GM23338 (cell line): ENCODE results near the gene ST3GAL6. TPM values are rescaled to one million over a fixed set of nuclear protein-coding genes. Genes with fewer than 3 reads are reported as not detected.

ENCODE experiments used
- ATAC-seq: fragments of 200-7000 bp; cut with Tn5 transposase; 3 replicates; pipeline ENCODE4 v1.9.1; 2020
- DNase-seq: peaks from one replicate; pipeline ENCODE4 v3.0.0-alpha.2; 2015; ENCODE audit warnings: low spot score
- H2AFZ ChIP-seq: fragments of 200-600 bp; sonication (generic); 2 replicates; pipeline ENCODE4 v1.8.0; 2016; ENCODE audit warnings: antibody characterized with exemption, mild to moderate bottlenecking, moderate library complexity
- H3F3A ChIP-seq: fragments of 200-600 bp; sonication (generic); replicated peaks from 2 replicates; pipeline ENCODE4 v1.8.0; 2017; ENCODE audit warnings: antibody characterized with exemption, mixed run types, low read depth
- H3K27ac ChIP-seq: fragments of 200-600 bp; sonication (generic); 2 replicates; pipeline ENCODE4 v1.6.1; 2016; ENCODE audit warnings: low read depth
- H3K27me3 ChIP-seq: fragments of 200-600 bp; sonication (generic); 2 replicates; pipeline ENCODE4 v1.8.0; 2016; ENCODE audit warnings: mild to moderate bottlenecking, mixed run types, moderate library complexity; ENCODE audit not compliant: insufficient read depth
- H3K36me3 ChIP-seq: fragments of 200-600 bp; sonication (generic); 2 replicates; pipeline ENCODE4 v1.8.0; 2016; ENCODE audit warnings: mild to moderate bottlenecking; ENCODE audit not compliant: insufficient read depth
- H3K4me1 ChIP-seq: fragments of 200-600 bp; sonication (generic); 2 replicates; pipeline ENCODE4 v1.8.0; 2016; ENCODE audit warnings: mild to moderate bottlenecking, moderate library complexity; ENCODE audit not compliant: insufficient read depth
- H3K4me2 ChIP-seq: fragments of 200-600 bp; sonication (generic); 2 replicates; pipeline ENCODE4 v1.7.1; 2017; ENCODE audit warnings: mixed run types
- H3K4me3 ChIP-seq: fragments of 200-600 bp; sonication (generic); 2 replicates; pipeline ENCODE4 v1.6.1; 2016; ENCODE audit warnings: mixed run types
- H3K79me2 ChIP-seq: fragments of 200-600 bp; sonication (generic); replicated peaks from 2 replicates; pipeline ENCODE4 v1.8.0; 2017; ENCODE audit warnings: mild to moderate bottlenecking; ENCODE audit not compliant: insufficient read depth
- H3K9me2 ChIP-seq: fragments of 200-600 bp; sonication (generic); 2 replicates; pipeline ENCODE4 v1.8.0; 2017; ENCODE audit not compliant: insufficient read depth
- H4K20me1 ChIP-seq: fragments of 200-600 bp; sonication (generic); replicated peaks from 2 replicates; pipeline ENCODE4 v1.8.0; 2017; ENCODE audit warnings: mild to moderate bottlenecking; ENCODE audit not compliant: insufficient read depth
- H3K27ac Mint-ChIP-seq: 2 replicates; pipeline ENCODE4 v1.8.0; 2020; ENCODE audit warnings: inconsistent platforms, mild to moderate bottlenecking, moderate library complexity, mixed read lengths
- H3K27me3 Mint-ChIP-seq: 3 replicates; pipeline ENCODE4 v1.8.0; 2022; ENCODE audit warnings: low read depth, mild to moderate bottlenecking, moderate library complexity, mixed read lengths, inconsistent platforms; ENCODE audit not compliant: insufficient read depth, poor library complexity
- H3K36me3 Mint-ChIP-seq: 3 replicates; pipeline ENCODE4 v1.8.0; 2021; ENCODE audit warnings: low read depth, mild to moderate bottlenecking, inconsistent platforms, moderate library complexity, mixed read lengths
- H3K4me1 Mint-ChIP-seq: 3 replicates; pipeline ENCODE4 v1.8.0; 2020; ENCODE audit warnings: mild to moderate bottlenecking, inconsistent platforms, mixed read lengths
- H3K4me3 Mint-ChIP-seq: 3 replicates; pipeline ENCODE4 v1.8.0; 2021; ENCODE audit warnings: moderate library complexity, mild to moderate bottlenecking, inconsistent platforms, mixed read lengths
- H3K9me3 Mint-ChIP-seq: 3 replicates; pipeline ENCODE4 v1.8.0; 2020; ENCODE audit warnings: moderate library complexity, mild to moderate bottlenecking, inconsistent platforms, mixed read lengths
- CREB1 ChIP-seq: fragments of 250-450 bp; sonication (Bioruptor Pico); IDR thresholded peaks from 2 replicates; pipeline ENCODE4 v1.5.0; 2020; ENCODE audit warnings: low read depth, mild to moderate bottlenecking, moderate library complexity
- CTCF ChIP-seq, 2 experiments: fragments of 200-600 bp in 1 of 2; sonication (generic) in 1 of 2; conservative IDR thresholded peaks; 2 replicates each; pipeline versions ENCODE4 v1.5.1 to v1.6.1; 2016 to 2017; ENCODE audit warnings: antibody characterized with exemption in 2 of 2, low read depth in 2 of 2, mild to moderate bottlenecking in 2 of 2, moderate library complexity in 1 of 2
- ETS1 ChIP-seq: IDR thresholded peaks from 2 replicates; pipeline ENCODE4 v1.6.1; 2016; ENCODE audit warnings: antibody characterized with exemption
- EZH2 ChIP-seq: fragments of 200-600 bp; sonication (generic); IDR thresholded peaks from one replicate; pipeline ENCODE4 v1.8.0; 2017; ENCODE audit warnings: antibody characterized with exemption, mild to moderate bottlenecking, low read depth; ENCODE audit not compliant: unreplicated experiment
- EZH2phosphoT487 ChIP-seq: fragments of 200-600 bp; sonication (generic); IDR thresholded peaks from one replicate; pipeline ENCODE4 v1.8.1; 2018; ENCODE audit warnings: antibody characterized with exemption; ENCODE audit not compliant: unreplicated experiment
- JUNB ChIP-seq: IDR thresholded peaks from one replicate; pipeline ENCODE4 v1.6.1; 2016; ENCODE audit warnings: antibody characterized with exemption; ENCODE audit not compliant: unreplicated experiment
- NANOG ChIP-seq: IDR thresholded peaks from 2 replicates; pipeline ENCODE4 v1.6.1; 2016; ENCODE audit warnings: antibody characterized with exemption, borderline replicate concordance
- POLR2AphosphoS5 ChIP-seq: IDR thresholded peaks from 2 replicates; pipeline ENCODE4 v1.6.1; 2016; ENCODE audit warnings: antibody characterized with exemption, low read depth
- REST ChIP-seq: IDR thresholded peaks from one replicate; pipeline ENCODE4 v1.6.1; 2018; ENCODE audit warnings: antibody characterized with exemption; ENCODE audit not compliant: unreplicated experiment
- STAT1 ChIP-seq: IDR thresholded peaks from one replicate; pipeline ENCODE4 v1.6.1; 2016; ENCODE audit warnings: antibody characterized with exemption; ENCODE audit not compliant: unreplicated experiment
- ZNF114 ChIP-seq: fragments of 250-450 bp; sonication (Bioruptor Pico); IDR thresholded peaks from 2 replicates; pipeline ENCODE4 v1.5.0; 2020; ENCODE audit warnings: mild to moderate bottlenecking, moderate library complexity
- ZNF331 ChIP-seq: fragments of 250-450 bp; sonication (Bioruptor Pico); IDR thresholded peaks from 2 replicates; pipeline ENCODE4 v1.5.0; 2020; ENCODE audit warnings: low read depth, mild to moderate bottlenecking, moderate library complexity
- ZNF462 ChIP-seq: fragments of 250-450 bp; sonication (Bioruptor Pico); IDR thresholded peaks from 2 replicates; pipeline ENCODE4 v1.5.0; 2020; ENCODE audit warnings: mild to moderate bottlenecking, moderate library complexity
- polyA plus RNA-seq: library from polyadenylated mRNA; unstranded; fragments of >200 nt; fragmentation: Nextera tagmentation; extraction: Ambion mirVana; gene quantifications from 2 replicates; pipeline ENCODE4 v1.2.1, GENCODE V29; 2016
- total RNA-seq: library from RNA; depleted of rRNA; stranded (reverse); fragments of >200 nt; shearing (Covaris generic); gene quantifications from 2 replicates; pipeline ENCODE4 v1.2.3, GENCODE V29; 2014

ST3GAL6 gene
- total and polyA plus RNA-seq, 2 experiments from 2014 or later, result 4.7 to 8.1 TPM

GRCh38 chr3:98780343-98780742 is 17.2 kb downstream of the ST3GAL6 start:
- no peaks in the 10 kb centered on the region for H3K36me3 Mint-ChIP-seq
- no peaks in the 10 kb centered on the region for H4K20me1 ChIP-seq
- no peak overlapping the region for H3K4me3 Mint-ChIP-seq
- no peak for DNase-seq
- H3K4me2 ChIP-seq, result no peak overlapping the region
- H3K4me1 ChIP-seq, result no peaks in the 10 kb centered on the region
- no peak overlapping the region for H3K27ac ChIP-seq
- no peaks in the 10 kb centered on the region for H3K36me3 ChIP-seq
- H2AFZ ChIP-seq, result no peak overlapping the region
- H3K27me3 Mint-ChIP-seq, result peaks cover 3% of the 10 kb centered on the region
- no peak for TF ChIP-seq REST
- TF ChIP-seq ZNF114 (CRISPR knock-in tag), result no peak
- TF ChIP-seq JUNB, result no peak
- TF ChIP-seq ZNF331, result no peak
- no peak for TF ChIP-seq NANOG
- no peak for TF ChIP-seq STAT1
- TF ChIP-seq EZH2, result no peak
- TF ChIP-seq EZH2phosphoT487, result no peak
- no peak for TF ChIP-seq CREB1 (CRISPR knock-in tag)
- no peak for TF ChIP-seq CTCF (conservative IDR thresholded peaks at IDR 0.05; ENCODE audit: low read depth in 2 of 2)
- TF ChIP-seq POLR2AphosphoS5, result no peak
- TF ChIP-seq ETS1, result no peak
- no peak for TF ChIP-seq ZNF462 (CRISPR knock-in tag)
- H3K27me3 ChIP-seq, result no peaks in the 10 kb centered on the region
- H3K9me3 Mint-ChIP-seq, result no peaks in the 10 kb centered on the region
- no peaks in the 10 kb centered on the region for H3F3A ChIP-seq
- no peaks in the 10 kb centered on the region for H3K79me2 ChIP-seq
- no peaks in the 10 kb centered on the region for H3K9me2 ChIP-seq
- no peak for ATAC-seq
- H3K27ac Mint-ChIP-seq, result no peak overlapping the region
- H3K4me3 ChIP-seq, result no peak overlapping the region
- no peaks in the 10 kb centered on the region; the same call in 1 of the 3 replicates for H3K4me1 Mint-ChIP-seq
